HCEC 1CT (cell line): ENCODE results near the gene CELSR1.
A peak's percentile ranks its signal among the peaks of the same experiment; 100 is the strongest.

Source experiments
- DNase-seq: peaks from one replicate; pipeline ENCODE4 v3.0.0-alpha.2; 2017

The CELSR1 gene

GRCh38 chr22:46457502-46458488, 79.6 kb downstream of the CELSR1 start:
- no peak for DNase-seq

- DNase-seq, result no peak
Observed at GRCh38 chr22:46456818-46457163, 80.6 kb downstream of the CELSR1 start.

- no peak for DNase-seq
Observed at GRCh38 chr22:46455446-46455845, 82.0 kb downstream of the CELSR1 start.

GRCh38 chr22:46454504-46455269, 82.7 kb downstream of the CELSR1 start:
- DNase-seq, result no peak

GRCh38 chr22:46453829-46454503, 83.5 kb downstream of the CELSR1 start:
- DNase-seq, result no peak

GRCh38 chr22:46453006-46453828, 84.2 kb downstream of the CELSR1 start:
- DNase-seq, result no peak

- DNase-seq, result no peak
Observed at GRCh38 chr22:46452195-46453005, 85.0 kb downstream of the CELSR1 start.

GRCh38 chr22:46451741-46452140, 85.7 kb downstream of the CELSR1 start:
- no peak for DNase-seq

- no peak for DNase-seq
Observed at GRCh38 chr22:46450931-46451561, 86.4 kb downstream of the CELSR1 start.

- DNase-seq, result no peak
Observed at GRCh38 chr22:46449974-46450745, 87.3 kb downstream of the CELSR1 start.

- DNase-seq, result no peak
Observed at GRCh38 chr22:46449116-46449691, 88.2 kb downstream of the CELSR1 start.

- DNase-seq, result no peak
Observed at GRCh38 chr22:46448333-46448732, 89.1 kb downstream of the CELSR1 start.

GRCh38 chr22:46447906-46448305, 89.5 kb downstream of the CELSR1 start:
- no peak for DNase-seq

GRCh38 chr22:46446799-46447198, 90.6 kb downstream of the CELSR1 start:
- DNase-seq, result no peak

GRCh38 chr22:46445771-46446420, 91.5 kb downstream of the CELSR1 start:
- no peak for DNase-seq

- peak; percentile 7 for DNase-seq
Observed at GRCh38 chr22:46444390-46444854, 93.0 kb downstream of the CELSR1 start.

GRCh38 chr22:46443850-46444389, 93.5 kb downstream of the CELSR1 start:
- no peak for DNase-seq

- DNase-seq, result no peak
Observed at GRCh38 chr22:46442217-46442853, 95.1 kb downstream of the CELSR1 start.
